HL-60 (cell line): ENCODE measurements around the gene SLC35A3.

Experiments
- DNase-seq, 2 experiments: peaks; one replicate each; pipeline ENCODE4 v3.0.0-alpha.2; 2010 to 2020; ENCODE audit warnings: low read depth in 1 of 2, low spot score in 1 of 2
- H3K27ac ChIP-seq: fragments of 250-450 bp; sonication (Bioruptor Pico); replicated peaks from 2 replicates; pipeline ENCODE4 v1.5.1; 2020; ENCODE audit warnings: mild to moderate bottlenecking, moderate library complexity
- H3K27me3 ChIP-seq: fragments of 250-450 bp; sonication (Bioruptor Pico); 2 replicates; pipeline ENCODE4 v1.5.1; 2021; ENCODE audit warnings: mild to moderate bottlenecking, moderate library complexity; ENCODE audit not compliant: insufficient read depth, poor library complexity, severe bottlenecking
- H3K4me3 ChIP-seq: replicated peaks from 2 replicates; pipeline ENCODE4 v1.5.1; 2011; ENCODE audit warnings: mild to moderate bottlenecking, control low read depth, low read length; ENCODE audit not compliant: insufficient read depth
- CTCF ChIP-seq: IDR thresholded peaks from one replicate; pipeline ENCODE4 v1.5.1; 2011; ENCODE audit warnings: low read length, control low read depth, inconsistent platforms; ENCODE audit not compliant: insufficient read depth
- GABPA ChIP-seq: IDR thresholded peaks from 2 replicates; pipeline ENCODE4 v1.6.1; 2012; ENCODE audit warnings: low read depth
- POLR2AphosphoS5 ChIP-seq: IDR thresholded peaks from 2 replicates; pipeline ENCODE4 v1.6.1; 2012; ENCODE audit warnings: low read depth
- SPI1 ChIP-seq: IDR thresholded peaks from 2 replicates; pipeline ENCODE4 v1.6.1; 2012; ENCODE audit warnings: low read depth, mild to moderate bottlenecking, borderline replicate concordance
- TF ChIP-seq, protein P1 (sequence below): IDR thresholded peaks from 2 replicates; pipeline ENCODE4 v1.6.1; 2012; ENCODE audit warnings: low read depth; ENCODE audit not compliant: insufficient replicate concordance

The SLC35A3 gene

DNA sequence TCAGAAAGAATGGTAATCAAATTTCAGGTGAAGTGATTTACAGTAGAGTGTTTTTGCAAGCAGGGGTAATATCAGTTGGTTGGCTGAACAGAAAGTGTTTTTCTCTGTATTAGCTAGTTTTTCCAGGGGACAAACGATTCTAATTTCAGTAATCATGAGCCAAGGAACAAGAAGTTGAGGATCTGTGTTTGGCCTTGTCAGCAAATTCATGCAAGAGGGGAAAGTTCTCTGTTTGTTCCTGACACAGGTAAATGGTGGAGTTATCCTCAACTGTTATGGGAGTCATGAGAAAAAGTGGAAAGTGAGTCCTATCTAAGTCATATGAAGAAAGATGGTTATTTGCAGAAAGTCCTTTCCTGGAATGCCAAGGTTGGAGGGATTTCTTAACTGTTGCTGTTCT lies 24.6 kb upstream of the SLC35A3 start:
- no peak overlapping the region for H3K27ac ChIP-seq
- DNase-seq: no peak
- H3K4me3 ChIP-seq: no peak overlapping the region
- TF ChIP-seq CTCF (no peak), POLR2AphosphoS5 (no peak), SPI1 (no peak)
- H3K27me3 ChIP-seq: no peaks in the 10 kb centered on the region

- TF ChIP-seq GABPA (no peak), CTCF (no peak), SPI1 (no peak), POLR2AphosphoS5 (no peak)
- TF ChIP-seq, protein P1, sequence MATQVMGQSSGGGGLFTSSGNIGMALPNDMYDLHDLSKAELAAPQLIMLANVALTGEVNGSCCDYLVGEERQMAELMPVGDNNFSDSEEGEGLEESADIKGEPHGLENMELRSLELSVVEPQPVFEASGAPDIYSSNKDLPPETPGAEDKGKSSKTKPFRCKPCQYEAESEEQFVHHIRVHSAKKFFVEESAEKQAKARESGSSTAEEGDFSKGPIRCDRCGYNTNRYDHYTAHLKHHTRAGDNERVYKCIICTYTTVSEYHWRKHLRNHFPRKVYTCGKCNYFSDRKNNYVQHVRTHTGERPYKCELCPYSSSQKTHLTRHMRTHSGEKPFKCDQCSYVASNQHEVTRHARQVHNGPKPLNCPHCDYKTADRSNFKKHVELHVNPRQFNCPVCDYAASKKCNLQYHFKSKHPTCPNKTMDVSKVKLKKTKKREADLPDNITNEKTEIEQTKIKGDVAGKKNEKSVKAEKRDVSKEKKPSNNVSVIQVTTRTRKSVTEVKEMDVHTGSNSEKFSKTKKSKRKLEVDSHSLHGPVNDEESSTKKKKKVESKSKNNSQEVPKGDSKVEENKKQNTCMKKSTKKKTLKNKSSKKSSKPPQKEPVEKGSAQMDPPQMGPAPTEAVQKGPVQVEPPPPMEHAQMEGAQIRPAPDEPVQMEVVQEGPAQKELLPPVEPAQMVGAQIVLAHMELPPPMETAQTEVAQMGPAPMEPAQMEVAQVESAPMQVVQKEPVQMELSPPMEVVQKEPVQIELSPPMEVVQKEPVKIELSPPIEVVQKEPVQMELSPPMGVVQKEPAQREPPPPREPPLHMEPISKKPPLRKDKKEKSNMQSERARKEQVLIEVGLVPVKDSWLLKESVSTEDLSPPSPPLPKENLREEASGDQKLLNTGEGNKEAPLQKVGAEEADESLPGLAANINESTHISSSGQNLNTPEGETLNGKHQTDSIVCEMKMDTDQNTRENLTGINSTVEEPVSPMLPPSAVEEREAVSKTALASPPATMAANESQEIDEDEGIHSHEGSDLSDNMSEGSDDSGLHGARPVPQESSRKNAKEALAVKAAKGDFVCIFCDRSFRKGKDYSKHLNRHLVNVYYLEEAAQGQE: no peak
- Histone ChIP-seq H3K27ac (no peak overlapping the region), H3K27me3 (no peaks in the 10 kb centered on the region), H3K4me3 (no peak overlapping the region)
- DNase-seq: no peak
These were observed 19.3 kb upstream of the SLC35A3 start for GRCh38 chr1:99950486-99950885.

DNA sequence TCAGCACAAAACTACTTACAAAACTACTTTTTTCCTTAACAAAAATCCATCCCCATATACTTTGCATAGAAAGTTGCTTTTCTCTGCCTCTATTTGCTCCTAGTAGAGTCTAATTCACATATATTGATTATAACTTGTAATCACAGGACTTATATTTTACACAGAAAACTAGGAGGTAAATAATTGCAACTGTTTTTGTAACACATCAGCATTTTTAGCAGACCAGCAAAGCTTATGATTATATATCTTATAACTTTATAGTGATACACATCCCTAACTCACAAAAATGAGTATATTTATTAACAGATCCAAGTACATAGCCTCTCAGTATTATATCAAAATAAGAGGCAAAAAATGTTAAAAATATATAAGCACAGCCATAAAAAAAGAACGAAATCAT lies 17.3 kb upstream of the SLC35A3 start:
- H3K27me3 ChIP-seq: no peaks in the 10 kb centered on the region
- TF ChIP-seq GABPA (no peak), CTCF (no peak), POLR2AphosphoS5 (no peak), SPI1 (no peak)
- TF ChIP-seq, protein P1: no peak
- H3K4me3 ChIP-seq: no peak overlapping the region
- no peak overlapping the region for H3K27ac ChIP-seq
- DNase-seq: no peak

DNA sequence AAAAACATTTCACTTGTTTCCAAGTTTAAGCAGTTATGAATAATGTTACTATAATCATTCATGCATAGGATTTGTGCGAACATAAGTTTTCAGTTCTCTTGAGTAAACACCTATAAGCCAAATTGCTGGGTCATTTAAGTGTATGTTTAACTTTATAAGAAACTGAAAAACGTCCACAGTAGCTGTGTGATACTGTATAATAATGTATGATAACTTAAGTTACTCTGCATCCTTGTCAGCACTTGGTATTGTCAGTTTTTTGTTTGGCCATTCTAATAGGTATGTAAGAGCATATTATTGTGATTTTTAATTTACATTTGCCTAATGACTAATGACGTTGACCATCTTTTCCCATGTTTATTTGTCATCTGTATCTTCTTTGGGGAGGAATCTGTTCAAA lies 14.4 kb upstream of the SLC35A3 start:
- DNase-seq: no peak
- no peaks in the 10 kb centered on the region for H3K27me3 ChIP-seq
- no peak for TF ChIP-seq GABPA
- TF ChIP-seq POLR2AphosphoS5: no peak
- TF ChIP-seq, protein P1: no peak
- no peak for TF ChIP-seq CTCF
- TF ChIP-seq SPI1: no peak
- H3K27ac ChIP-seq: no peak overlapping the region
- no peak overlapping the region for H3K4me3 ChIP-seq
